ENCODE data around the gene DTNB.

DTNB gene

GRCh38 chr2:25374411-25374810, 299.0 kb downstream of the DTNB start:
- peaks cover 18% of the 10 kb centered on the region for H3K4me1 ChIP-seq (ENCODE audit: low read length)
- no peak overlapping the region for H3K27ac ChIP-seq (ENCODE audit: low read length)
- no peak overlapping the region for H3K4me3 ChIP-seq (ENCODE audit: low read length)

GRCh38 chr2:25373269-25373981, 300.0 kb downstream of the DTNB start:
- Histone ChIP-seq H3K4me1 (ENCODE audit: low read length) (peaks cover 15% of the 10 kb centered on the region), H3K9me3 (ENCODE audit: insufficient read depth, low read length) (no peaks in the 10 kb centered on the region), H4K20me1 (ENCODE audit: insufficient read depth, low read length) (no peaks in the 10 kb centered on the region), H3K4me2 (ENCODE audit: low read length) (no peak overlapping the region), H3K27me3 (ENCODE audit: low read depth, low read length) (no peaks in the 10 kb centered on the region), H3K36me3 (replicated peaks; ENCODE audit: low read depth, low read length) (peaks cover 4% of the 10 kb centered on the region), H3K9ac (ENCODE audit: low read length) (no peak overlapping the region), H3K79me2 (ENCODE audit: low read length) (no peaks in the 10 kb centered on the region), H2AFZ (ENCODE audit: low read depth, low read length) (no peak overlapping the region), H3K4me3 (ENCODE audit: low read length) (no peak overlapping the region), H3K27ac (ENCODE audit: low read length) (no peak overlapping the region)
- TF ChIP-seq CTCF (IDR thresholded peaks at IDR 0.05; ENCODE audit: low read depth, low read length) = no peak
- TF ChIP-seq EZH2phosphoT487 (IDR thresholded peaks at IDR 0.05; ENCODE audit: low read depth) = no peak

More at GRCh38 chr2:25374411-25374810, 299.0 kb downstream of the DTNB start:
- Histone ChIP-seq H3K79me2 (ENCODE audit: low read length) (no peaks in the 10 kb centered on the region), H3K36me3 (replicated peaks; ENCODE audit: low read depth, low read length) (peaks cover 4% of the 10 kb centered on the region), H4K20me1 (ENCODE audit: insufficient read depth, low read length) (no peaks in the 10 kb centered on the region), H3K27me3 (ENCODE audit: low read depth, low read length) (no peaks in the 10 kb centered on the region), H3K4me2 (ENCODE audit: low read length) (no peak overlapping the region), H3K9me3 (ENCODE audit: insufficient read depth, low read length) (no peaks in the 10 kb centered on the region), H2AFZ (ENCODE audit: low read depth, low read length) (no peak overlapping the region), H3K9ac (ENCODE audit: low read length) (no peak overlapping the region)
- TF ChIP-seq CTCF (IDR thresholded peaks at IDR 0.05; ENCODE audit: low read depth, low read length) (no peak), EZH2phosphoT487 (IDR thresholded peaks at IDR 0.05; ENCODE audit: low read depth) (no peak)

GRCh38 chr2:25372405-25373268, 300.7 kb downstream of the DTNB start:
- Histone ChIP-seq H3K79me2 (ENCODE audit: low read length) (no peaks in the 10 kb centered on the region), H3K9ac (ENCODE audit: low read length) (no peak overlapping the region), H4K20me1 (ENCODE audit: insufficient read depth, low read length) (no peaks in the 10 kb centered on the region), H3K4me2 (ENCODE audit: low read length) (no peak overlapping the region), H3K27ac (ENCODE audit: low read length) (no peak overlapping the region), H3K36me3 (replicated peaks; ENCODE audit: low read depth, low read length) (peaks cover 4% of the 10 kb centered on the region), H3K4me1 (ENCODE audit: low read length) (peaks cover 14% of the 10 kb centered on the region), H3K9me3 (ENCODE audit: insufficient read depth, low read length) (no peaks in the 10 kb centered on the region), H3K27me3 (ENCODE audit: low read depth, low read length) (no peaks in the 10 kb centered on the region), H2AFZ (ENCODE audit: low read depth, low read length) (no peak overlapping the region), H3K4me3 (ENCODE audit: low read length) (no peak overlapping the region)
- no peak for TF ChIP-seq CTCF (IDR thresholded peaks at IDR 0.05; ENCODE audit: low read depth, low read length)
- no peak for TF ChIP-seq EZH2phosphoT487 (IDR thresholded peaks at IDR 0.05; ENCODE audit: low read depth)
